HCT116 (cell line): ENCODE data around the gene TAGLN2. TPM values are rescaled to one million over a fixed set of nuclear protein-coding genes. Genes with fewer than 3 reads are reported as not detected.

ENCODE experiments used
- ATAC-seq: fragments of 200-7000 bp; cut with Tn5 transposase; 2 replicates; pipeline ENCODE4 v1.9.1; 2020; ENCODE audit warnings: mild to moderate bottlenecking, moderate library complexity
- BruUV-seq: library from RNA; stranded (reverse); fragments of 400-500 nt; replicated peaks from 2 replicates; lab custom pipeline; 2021; lab: Mats Ljungman, UMichigan
- CTCF ChIA-PET: fragments of 300-600 bp; sonication (Branson Sonifier 250); formaldehyde crosslinking; loops from one replicate; lab custom pipeline; 2021; ENCODE audit warnings: antibody characterized with exemption; lab: Charles Lee
- POLR2A ChIA-PET: fragments of 300-600, 350-600 bp; sonication (Branson Sonifier 250); formaldehyde crosslinking; loops from one replicate; lab custom pipeline; 2021; ENCODE audit warnings: antibody characterized with exemption; lab: Charles Lee
- RAD21 ChIA-PET, 2 experiments: fragments of 300-600 bp; sonication (Branson Sonifier 250); formaldehyde crosslinking; loops; one replicate each; lab custom pipeline; 2023; ENCODE audit warnings: low total read pairs in 2 of 2; ENCODE audit not compliant: uncharacterized antibody in 2 of 2, unreplicated experiment in 2 of 2, low non-redundant PET in 1 of 2; lab: Charles Lee
- DNase-seq: peaks from one replicate; pipeline ENCODE4 v3.0.0-alpha.2; 2010; ENCODE audit warnings: low read depth, low spot score
- H2AFZ ChIP-seq: fragments of 200-600 bp; shearing (Covaris generic), sonication (generic); 2 replicates; pipeline ENCODE4 v1.6.1; 2017; ENCODE audit warnings: low read depth, mixed run types, mixed read lengths, antibody characterized with exemption, low read length; ENCODE audit not compliant: poor library complexity, severe bottlenecking
- H3K27ac ChIP-seq: 2 replicates; pipeline ENCODE4 v1.5.1; 2012; ENCODE audit warnings: low read depth, low read length
- H3K27me3 ChIP-seq: fragments of 200-600 bp; sonication (generic); 2 replicates; pipeline ENCODE4 v1.6.1; 2016; ENCODE audit warnings: mixed run types, low read length, mixed read lengths; ENCODE audit not compliant: insufficient read depth
- H3K36me3 ChIP-seq, 2 experiments: fragments of 200-500 bp in 1 of 2; fragments of 200-600 bp in 1 of 2; sonication (Bioruptor generic) in 1 of 2; sonication (generic) in 1 of 2; 2 replicates each; pipeline versions ENCODE4 v1.5.1 to v1.6.1; 2014 to 2016; ENCODE audit warnings: low read length in 2 of 2, inconsistent platforms in 1 of 2, mixed read lengths in 1 of 2, mixed run types in 1 of 2; ENCODE audit not compliant: insufficient read depth in 2 of 2, control insufficient read depth in 1 of 2
- H3K4me1 ChIP-seq, 2 experiments: fragments of 200-600 bp in 1 of 2; sonication (generic) in 1 of 2; 2 replicates each; pipeline versions ENCODE4 v1.5.1 to v1.6.1; 2012 to 2017; ENCODE audit warnings: low read length in 2 of 2, inconsistent platforms in 1 of 2, mild to moderate bottlenecking in 1 of 2, mixed read lengths in 1 of 2, mixed run types in 1 of 2, moderate library complexity in 1 of 2; ENCODE audit not compliant: insufficient read depth in 2 of 2, control insufficient read depth in 1 of 2
- H3K4me2 ChIP-seq: fragments of 200-600 bp; sonication (generic); 2 replicates; pipeline ENCODE4 v1.6.1; 2017; ENCODE audit warnings: mixed run types, low read length, mixed read lengths
- H3K4me3 ChIP-seq, 2 experiments: fragments of 200-600 bp in 1 of 2; sonication (generic) in 1 of 2; replicated peaks in 1 of 2; 2 replicates each; pipeline ENCODE4 v1.5.1; 2011 to 2016; ENCODE audit warnings: low read length in 2 of 2, control low read depth in 1 of 2, low read depth in 1 of 2, mild to moderate bottlenecking in 1 of 2, mixed read lengths in 1 of 2, mixed run types in 1 of 2
- H3K79me2 ChIP-seq: fragments of 200-600 bp; sonication (generic); 2 replicates; pipeline ENCODE4 v1.6.1; 2017; ENCODE audit warnings: mild to moderate bottlenecking, mixed run types, low read length, moderate library complexity, mixed read lengths; ENCODE audit not compliant: insufficient read depth
- H3K9ac ChIP-seq: fragments of 200-600 bp; sonication (generic); 2 replicates; pipeline ENCODE4 v1.6.1; 2016; ENCODE audit warnings: low read length, mixed read lengths
- H3K9me2 ChIP-seq: fragments of 200-600 bp; sonication (generic), shearing (Covaris generic); 2 replicates; pipeline ENCODE4 v1.6.1; 2017; ENCODE audit warnings: mixed run types, mild to moderate bottlenecking, moderate library complexity; ENCODE audit not compliant: insufficient read depth
- H3K9me3 ChIP-seq, 2 experiments: fragments of 200-500 bp in 1 of 2; fragments of 200-600 bp in 1 of 2; sonication (Bioruptor generic) in 1 of 2; sonication (generic) in 1 of 2; 2 replicates each; pipeline ENCODE4 v1.6.1; 2014 to 2017; ENCODE audit warnings: low read length in 2 of 2, mixed read lengths in 2 of 2, inconsistent platforms in 1 of 2, low read depth in 1 of 2, mild to moderate bottlenecking in 1 of 2, mixed run types in 1 of 2, moderate library complexity in 1 of 2; ENCODE audit not compliant: control insufficient read depth in 1 of 2, insufficient read depth in 1 of 2
- H4K20me1 ChIP-seq: fragments of 200-600 bp; sonication (generic), shearing (Covaris generic); 2 replicates; pipeline ENCODE4 v1.6.1; 2017; ENCODE audit warnings: mixed run types, mild to moderate bottlenecking, moderate library complexity; ENCODE audit not compliant: insufficient read depth
- CBX3 ChIP-seq: IDR thresholded peaks from 2 replicates; pipeline ENCODE4 v1.6.1; 2012; ENCODE audit warnings: low read depth
- CEBPB ChIP-seq: IDR thresholded peaks from 2 replicates; pipeline ENCODE4 v1.6.1; 2012; ENCODE audit warnings: low read depth
- EGR1 ChIP-seq: IDR thresholded peaks from 2 replicates; pipeline ENCODE4 v1.6.1; 2012; ENCODE audit warnings: low read depth
- FOSL1 ChIP-seq: IDR thresholded peaks from 2 replicates; pipeline ENCODE4 v1.6.1; 2012; ENCODE audit warnings: low read depth
- JUND ChIP-seq: IDR thresholded peaks from 2 replicates; pipeline ENCODE4 v1.6.1; 2012
- POLR2AphosphoS5 ChIP-seq: IDR thresholded peaks from 2 replicates; pipeline ENCODE4 v1.6.1; 2011; ENCODE audit warnings: mild to moderate bottlenecking, low read depth, low read length, moderate library complexity
- SP1 ChIP-seq: IDR thresholded peaks from 2 replicates; pipeline ENCODE4 v1.6.1; 2012; ENCODE audit warnings: low read depth
- TCF7L2 ChIP-seq: IDR thresholded peaks from 2 replicates; pipeline ENCODE4 v1.7.0; 2011; ENCODE audit warnings: borderline replicate concordance, inconsistent platforms; ENCODE audit not compliant: insufficient read depth, insufficient read length; ENCODE audit errors: extremely low read depth
- YY1 ChIP-seq: IDR thresholded peaks from 2 replicates; pipeline ENCODE4 v1.6.1; 2011; ENCODE audit warnings: low read length, low read depth, moderate library complexity, mild to moderate bottlenecking; ENCODE audit not compliant: insufficient replicate concordance; ENCODE audit errors: extremely low read depth
- ZFX ChIP-seq: fragments of 450-650 bp; IDR thresholded peaks from 2 replicates; pipeline ENCODE4 v1.6.1; 2017
- intact Hi-C: fragments of 100-400 bp; cut with micrococcal nuclease; formaldehyde crosslinking; loops from 2 replicates; pipeline ENCODE4 v1.10.0; 2022
- total RNA-seq: library from RNA; stranded (reverse); gene quantifications from one replicate; pipeline ENCODE4 v1.2.1, GENCODE V29; 2021; ENCODE audit not compliant: unreplicated experiment
- TF ChIP-seq, protein P1 (sequence below): IDR thresholded peaks from 2 replicates; pipeline ENCODE4 v1.6.1; 2012
- TF ChIP-seq, protein P2 (sequence below): IDR thresholded peaks from 2 replicates; pipeline ENCODE4 v1.6.1; 2012

The TAGLN2 gene
- total RNA-seq, 1 experiment from 2014 or later = 127 TPM

DNA sequence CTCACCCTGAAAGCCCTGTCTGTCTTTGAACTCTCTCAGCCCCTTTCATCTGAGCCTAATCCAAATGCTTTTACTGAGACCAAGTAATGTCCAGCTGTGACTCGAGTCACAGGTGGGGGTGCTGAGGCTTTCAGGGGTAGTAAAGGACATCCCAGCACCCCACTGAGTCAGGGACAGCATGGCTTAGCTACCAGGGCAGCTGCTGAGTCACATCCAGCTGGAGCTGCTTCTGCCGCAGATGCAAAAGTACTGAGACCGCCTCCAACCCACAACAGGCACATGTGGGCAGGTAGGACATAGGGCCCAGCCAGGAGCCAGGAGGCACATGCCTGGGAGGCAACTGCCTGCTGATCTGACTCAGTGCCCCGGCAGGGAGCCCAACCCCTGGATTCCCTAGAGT lies 56.1 kb downstream of the TAGLN2 start:
- TF ChIP-seq CEBPB = no peak
- peak; percentile 83 for TF ChIP-seq JUND
- TF ChIP-seq TCF7L2 = peak; percentile 51
- TF ChIP-seq ZFX = no peak
- TF ChIP-seq SP1 = peak; percentile 73
- TF ChIP-seq, protein P1, sequence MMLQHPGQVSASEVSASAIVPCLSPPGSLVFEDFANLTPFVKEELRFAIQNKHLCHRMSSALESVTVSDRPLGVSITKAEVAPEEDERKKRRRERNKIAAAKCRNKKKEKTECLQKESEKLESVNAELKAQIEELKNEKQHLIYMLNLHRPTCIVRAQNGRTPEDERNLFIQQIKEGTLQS = no peak
- peak; percentile 88 for TF ChIP-seq CBX3
- TF ChIP-seq, protein P2, sequence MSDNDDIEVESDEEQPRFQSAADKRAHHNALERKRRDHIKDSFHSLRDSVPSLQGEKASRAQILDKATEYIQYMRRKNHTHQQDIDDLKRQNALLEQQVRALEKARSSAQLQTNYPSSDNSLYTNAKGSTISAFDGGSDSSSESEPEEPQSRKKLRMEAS = peak; percentile 96
- peak; percentile 27 for TF ChIP-seq YY1
- peak; percentile 75 for TF ChIP-seq FOSL1
- TF ChIP-seq EGR1 = no peak
- TF ChIP-seq POLR2AphosphoS5 = peak; percentile 50; the same call in 1 of the 2 replicates
- CTCF ChIA-PET = interaction anchor here (0.9 to 1.2 kb wide), 3 partner anchors 70 to 88 kb away, joined by 3 to 4 read pairs (median 3); partner anchors contain the start of gene DUSP23
- Histone ChIP-seq H3K36me3 (no peaks in the 10 kb centered on the region), H3K4me2 (peak overlapping the region; percentile 60), H3K27me3 (no peaks in the 10 kb centered on the region; the same call in 1 of the 2 replicates), H3K4me1 (peaks cover 29 to 57% of the 10 kb centered on the region in 2 experiments), H3K4me3 (peak overlapping the region in 1 of 2 experiments; percentile 24; a peak in 2 of 4 replicates), H3K27ac (0 out of 2 replicates have a peak overlapping the region, but pooled peaks have one; percentile 6), H3K79me2 (no peaks in the 10 kb centered on the region), H2AFZ (peak overlapping the region; percentile 19), H4K20me1 (no peaks in the 10 kb centered on the region), H3K9ac (peak overlapping the region; percentile 27), H3K9me3 (no peaks in the 10 kb centered on the region), H3K9me2 (no peaks in the 10 kb centered on the region)
- ATAC-seq = peak; percentile 91
- POLR2A ChIA-PET = interaction anchor here (0.9 to 1.5 kb wide), 3 partner anchors 13 to 21 kb away, joined by 3 to 5 read pairs (median 3); no protein-coding TSS in a partner anchor
- RAD21 ChIA-PET = no interaction called here
- no TSS peak for BruUV-seq
- intact Hi-C loops = no loop called here
- peak; percentile 68 for DNase-seq
